NT2/D1 (cell line): ENCODE measurements around the gene CENPC.
"Not testable (repeated sequence)": the region's sequence is repeated elsewhere in the genome, so short reads cannot be mapped to it uniquely, and the experiment has no call there.

Source experiments
- DNase-seq: peaks from one replicate; pipeline ENCODE4 v3.0.0-alpha.2; 2011; ENCODE audit warnings: low read depth, low spot score
- H3K27me3 ChIP-seq: 2 replicates; pipeline ENCODE4 v1.6.0; 2011; ENCODE audit warnings: mild to moderate bottlenecking; ENCODE audit not compliant: insufficient read length, insufficient read depth
- H3K36me3 ChIP-seq: 2 replicates; pipeline ENCODE4 v1.6.1; 2011; ENCODE audit warnings: mild to moderate bottlenecking, low read length, mixed read lengths; ENCODE audit not compliant: insufficient read depth, insufficient read length
- H3K4me1 ChIP-seq: 2 replicates; pipeline ENCODE4 v1.5.1; 2011; ENCODE audit not compliant: insufficient read depth, insufficient read length
- H3K4me3 ChIP-seq: 2 replicates; pipeline ENCODE4 v1.5.1; 2011; ENCODE audit warnings: low read depth; ENCODE audit not compliant: insufficient read length
- H3K9ac ChIP-seq: 2 replicates; pipeline ENCODE4 v1.6.0; 2011; ENCODE audit warnings: low read depth; ENCODE audit not compliant: insufficient read length
- H3K9me3 ChIP-seq: 2 replicates; pipeline ENCODE4 v1.5.1; 2011; ENCODE audit warnings: mild to moderate bottlenecking, low read length; ENCODE audit not compliant: insufficient read depth
- SUZ12 ChIP-seq: IDR thresholded peaks from 2 replicates; pipeline ENCODE4 v1.6.1; 2011; ENCODE audit not compliant: insufficient read length, insufficient read depth; ENCODE audit errors: extremely low read depth
- YY1 ChIP-seq: IDR thresholded peaks from 2 replicates; pipeline ENCODE4 v1.6.1; 2011; ENCODE audit not compliant: insufficient read length, insufficient read depth
- ZNF274 ChIP-seq: IDR thresholded peaks from 2 replicates; pipeline ENCODE4 v1.6.1; 2011; ENCODE audit warnings: mild to moderate bottlenecking, low read depth, low read length

CENPC gene

DNA sequence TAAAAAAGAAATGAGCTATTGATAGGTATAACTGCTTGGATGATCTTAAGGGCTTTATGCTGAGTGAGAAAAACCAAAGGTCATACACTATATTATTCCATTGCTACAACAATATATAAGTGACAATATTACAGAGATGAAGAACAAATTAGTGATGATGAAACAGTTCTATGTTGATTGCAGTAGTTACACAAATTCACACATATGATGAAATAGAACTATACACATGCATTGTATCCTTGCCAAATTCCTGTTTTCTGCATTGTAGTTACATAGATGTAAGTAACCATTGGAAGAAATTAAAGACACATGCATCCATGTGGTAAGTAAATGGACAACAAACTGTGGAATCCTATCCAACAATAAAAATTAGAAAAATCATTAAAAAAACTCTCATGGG is 76.5 kb downstream of the CENPC start:
- H3K9me3 ChIP-seq: no peaks in the 10 kb centered on the region
- no peak overlapping the region for H3K9ac ChIP-seq
- H3K4me3 ChIP-seq: no peak overlapping the region
- H3K36me3 ChIP-seq: peaks cover 14% of the 10 kb centered on the region
- no peaks in the 10 kb centered on the region for H3K4me1 ChIP-seq
- DNase-seq: no peak
- no peak for TF ChIP-seq YY1
- no peak for TF ChIP-seq SUZ12
- no peak for TF ChIP-seq ZNF274
- no peaks in the 10 kb centered on the region for H3K27me3 ChIP-seq

DNA sequence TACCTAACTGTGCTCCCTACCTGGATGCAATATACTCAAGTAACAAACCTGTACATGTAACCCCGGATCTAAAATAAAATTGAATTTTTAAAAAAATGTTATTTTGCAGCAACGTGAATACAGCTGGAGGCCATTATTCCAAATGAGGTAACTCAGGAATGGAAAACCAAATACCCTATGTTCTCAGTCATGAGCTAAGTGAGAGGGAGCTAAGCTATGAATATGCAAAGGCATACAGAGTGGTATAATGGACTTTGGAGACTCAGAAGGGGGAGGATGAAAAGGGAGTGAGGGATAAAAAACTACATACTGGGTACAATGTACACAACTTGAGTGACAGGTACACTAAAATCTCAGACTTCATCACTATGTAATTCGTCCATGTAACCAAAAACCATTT is 78.6 kb downstream of the CENPC start:
- H3K4me1 ChIP-seq: no peaks in the 10 kb centered on the region
- DNase-seq: no peak

DNA sequence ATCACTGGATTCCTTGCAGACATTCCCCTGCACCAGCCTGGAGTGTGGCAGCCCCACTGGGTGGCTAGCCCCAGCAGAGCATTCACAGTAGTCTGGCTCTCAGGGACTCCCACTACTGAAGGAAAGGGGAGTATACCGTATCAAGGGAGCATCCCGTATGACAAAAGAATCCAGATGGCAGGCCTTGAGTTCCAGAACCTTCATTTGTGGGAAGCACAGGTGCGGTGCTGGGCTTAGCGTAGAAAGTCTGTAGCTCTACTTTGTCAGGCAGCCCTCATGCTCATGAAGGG is 79.6 kb downstream of the CENPC start:
- DNase-seq: no peak
- Histone ChIP-seq H3K9ac (no peak overlapping the region), H3K9me3 (no peaks in the 10 kb centered on the region), H3K4me1 (no peaks in the 10 kb centered on the region), H3K36me3 (no peaks in the 10 kb centered on the region), H3K4me3 (no peak overlapping the region), H3K27me3 (no peaks in the 10 kb centered on the region)
- TF ChIP-seq YY1 (no peak), ZNF274 (no peak), SUZ12 (no peak)

More for the DNA sequence above, 78.6 kb downstream of the CENPC start:
- H3K4me3 ChIP-seq: no peak overlapping the region
- peaks cover 1% of the 10 kb centered on the region for H3K36me3 ChIP-seq
- H3K27me3 ChIP-seq: no peaks in the 10 kb centered on the region
- H3K9ac ChIP-seq: no peak overlapping the region
- TF ChIP-seq YY1 (no peak), SUZ12 (no peak), ZNF274 (no peak)
- H3K9me3 ChIP-seq: no peaks in the 10 kb centered on the region

DNA sequence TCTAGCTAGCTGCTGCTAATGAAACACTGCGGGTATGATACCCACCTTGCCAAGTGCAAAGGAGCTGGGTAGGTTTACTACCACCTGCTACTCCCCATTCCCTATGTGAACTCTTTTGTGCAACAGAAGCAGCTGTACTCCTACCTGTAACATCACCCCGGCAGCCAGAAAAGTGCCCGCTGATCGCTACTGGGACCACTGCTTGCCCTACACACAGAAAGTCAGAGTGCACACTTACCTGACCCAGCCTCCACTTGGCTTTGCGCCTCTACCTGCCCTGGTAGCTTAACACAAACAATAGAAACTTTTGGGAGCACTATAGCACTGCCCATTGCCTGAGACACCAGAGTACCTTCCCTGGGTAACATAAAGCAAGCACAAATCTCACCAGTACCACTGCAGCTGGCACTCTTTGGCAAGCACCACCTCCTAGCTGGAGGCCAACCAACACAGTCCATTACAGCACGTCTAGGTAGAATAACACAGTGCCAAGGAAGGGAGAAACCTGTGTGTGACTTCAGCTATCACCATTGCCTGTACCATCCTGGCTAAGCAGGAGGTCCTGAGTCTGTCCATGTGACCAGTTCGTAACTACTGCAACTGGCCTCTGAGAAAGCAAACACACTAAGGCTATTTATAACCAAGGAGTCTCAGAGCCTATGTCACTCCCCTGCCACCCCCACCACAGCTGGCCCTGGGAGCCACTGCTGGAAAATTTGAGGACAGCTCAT is 80.1 kb downstream of the CENPC start:
- no peak for DNase-seq
- Histone ChIP-seq H3K36me3 (no peaks in the 10 kb centered on the region), H3K4me1 (no peaks in the 10 kb centered on the region), H3K9ac (no peak overlapping the region), H3K9me3 (no peaks in the 10 kb centered on the region), H3K27me3 (no peaks in the 10 kb centered on the region), H3K4me3 (no peak overlapping the region)
- no peak for TF ChIP-seq YY1

- Histone ChIP-seq H3K9ac (no peak overlapping the region), H3K27me3 (no peaks in the 10 kb centered on the region), H3K36me3 (no peaks in the 10 kb centered on the region), H3K4me1 (peaks cover 2% of the 10 kb centered on the region), H3K9me3 (no peaks in the 10 kb centered on the region), H3K4me3 (no peak overlapping the region)
- DNase-seq: no peak
- TF ChIP-seq YY1 (no peak), SUZ12 (no peak), ZNF274 (no peak)
Observed at GRCh38 chr4:67460574-67460973, 84.7 kb downstream of the CENPC start.

DNA sequence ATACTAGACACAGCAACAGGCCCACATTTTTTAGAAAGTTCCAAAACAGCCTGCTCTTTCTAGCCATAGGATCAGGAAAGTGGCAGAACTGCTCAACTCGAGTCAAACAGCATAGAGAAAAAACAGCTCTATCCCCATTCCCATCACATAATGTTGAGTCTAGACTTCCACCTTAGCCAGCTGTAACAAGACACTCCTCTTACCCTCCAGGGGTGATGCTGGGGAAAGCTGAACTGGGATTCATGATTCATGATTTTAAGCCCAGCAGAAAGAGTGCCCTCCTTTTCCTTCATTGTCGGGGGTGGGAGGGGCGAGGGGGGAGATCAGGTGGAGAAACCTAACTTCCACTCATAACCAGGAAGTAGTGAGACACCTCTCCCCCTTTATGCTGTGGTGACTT is 86.1 kb downstream of the CENPC start:
- H3K27me3 ChIP-seq: no peaks in the 10 kb centered on the region
- peaks cover 2% of the 10 kb centered on the region for H3K4me1 ChIP-seq
- no peaks in the 10 kb centered on the region for H3K36me3 ChIP-seq
- H3K9me3 ChIP-seq: no peaks in the 10 kb centered on the region
- no peak overlapping the region for H3K4me3 ChIP-seq
- TF ChIP-seq ZNF274: no peak
- no peak for DNase-seq
- H3K9ac ChIP-seq: no peak overlapping the region

DNA sequence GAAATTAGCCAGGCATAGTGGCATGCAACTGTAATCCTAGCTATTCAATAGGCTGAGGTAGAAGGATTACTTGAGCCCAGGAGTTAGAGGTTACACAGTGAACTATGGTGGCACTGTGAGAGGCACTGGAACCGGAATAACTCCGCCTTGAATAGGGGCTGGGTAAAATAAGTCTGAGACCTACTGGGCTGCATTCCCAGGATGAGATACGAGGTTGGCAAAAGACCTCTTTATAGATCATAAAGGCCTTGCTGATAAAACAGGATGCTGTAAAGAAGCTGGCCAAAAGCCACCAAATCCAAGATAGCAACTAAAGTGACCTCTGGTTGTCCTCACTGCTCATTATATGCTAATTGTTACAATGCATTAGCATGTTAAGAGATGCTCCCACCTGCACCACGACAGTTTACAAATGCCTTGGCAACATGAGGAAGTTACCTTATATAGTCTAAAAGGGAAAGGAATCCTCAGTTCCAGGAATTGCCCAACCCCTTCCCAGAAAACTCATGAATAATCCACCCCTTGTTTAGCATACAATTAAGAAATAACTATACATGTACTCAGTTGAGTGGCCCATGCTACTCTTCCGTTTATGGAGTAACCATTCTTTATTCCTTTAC is 88.6 kb downstream of the CENPC start:
- Histone ChIP-seq H3K9ac (no peak overlapping the region), H3K4me1 (peaks cover 2% of the 10 kb centered on the region), H3K27me3 (no peaks in the 10 kb centered on the region), H3K4me3 (no peak overlapping the region), H3K36me3 (no peaks in the 10 kb centered on the region), H3K9me3 (no peaks in the 10 kb centered on the region)
- no peak for TF ChIP-seq YY1
- no peak for DNase-seq

DNA sequence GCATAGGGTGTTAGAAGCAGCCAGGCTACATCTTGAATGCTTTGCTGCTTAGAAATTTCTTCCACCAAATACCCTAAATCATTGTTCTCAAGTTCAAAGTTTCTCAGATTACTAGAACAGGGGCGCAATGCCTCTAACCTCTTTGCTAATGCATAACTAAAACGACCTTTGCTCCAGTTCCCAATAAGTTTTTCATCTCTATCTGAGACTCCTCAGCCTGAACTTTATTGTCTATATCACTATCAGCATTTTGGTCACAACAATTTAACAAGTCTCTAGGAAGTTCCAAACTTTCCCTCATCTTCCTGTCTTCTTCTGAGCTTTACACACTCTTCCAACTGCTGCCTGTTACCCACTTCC is 92.5 kb downstream of the CENPC start:
- H3K27me3 ChIP-seq, DNase-seq, H3K9ac ChIP-seq, H3K9me3 ChIP-seq, H3K36me3 ChIP-seq, H3K4me3 ChIP-seq, H3K4me1 ChIP-seq: not testable (repeated sequence)
